Measurements from ENCODE around the gene RPL34.
A peak's percentile ranks its signal among the peaks of the same experiment; 100 is the strongest.

- TF ChIP-seq CTCF (tag by site-specific recombination; IDR thresholded peaks at IDR 0.05) (no peak), ZSCAN30 (tag by site-specific recombination; IDR thresholded peaks at IDR 0.05) (no peak), ZNF155 (tag by site-specific recombination; IDR thresholded peaks at IDR 0.05) (no peak), SP3 (tag by site-specific recombination; IDR thresholded peaks at IDR 0.05) (peak; percentile 76), ZBTB7A (tag by site-specific recombination; IDR thresholded peaks at IDR 0.05; ENCODE audit: low read depth) (no peak), ZBTB10 (tag by site-specific recombination; IDR thresholded peaks at IDR 0.05) (no peak), ZBTB21 (tag by site-specific recombination; IDR thresholded peaks at IDR 0.05) (no peak)
These were observed 30.0 kb downstream of the RPL34 start, which contains the start of gene OSTC for GRCh38 chr4:108650212-108651013.

Data from HEK293 (cell line).